Lower leg skin (tissue), 4 donors: ENCODE results near the gene MTHFD1L. TPM values are rescaled to one million over a fixed set of nuclear protein-coding genes. Genes with fewer than 3 reads are reported as not detected.

Source experiments
- DNase-seq, 2 donors: peaks; one replicate each; pipeline ENCODE4 v3.0.0-alpha.2; 2019; ENCODE audit warnings: low spot score in 2 of 2
- H3K4me3 ChIP-seq: fragments of 200-600 bp; sonication (generic); 2 replicates; pipeline ENCODE4 v1.5.1; 2017; ENCODE audit warnings: mild to moderate bottlenecking, low read depth; ENCODE audit not compliant: poor library complexity, severe bottlenecking
- CTCF ChIP-seq, 3 donors: fragments of 450-650 bp; IDR thresholded peaks; one replicate each; pipeline ENCODE4 v1.5.1; 2016; ENCODE audit warnings: antibody characterized with exemption in 3 of 3, mild to moderate bottlenecking in 3 of 3, moderate library complexity in 2 of 3
- POLR2A ChIP-seq, 2 donors: fragments of 450-650 bp; IDR thresholded peaks; one replicate each; pipeline ENCODE4 v1.6.1; 2016 to 2017; ENCODE audit warnings: antibody characterized with exemption in 2 of 2, mild to moderate bottlenecking in 1 of 2, moderate library complexity in 1 of 2
- WGBS, 2 donors: methylation state at CpG; one replicate each; pipeline ENCODE4 v1.1.5; 2018; 5-methylcytosine and 5-hydroxymethylcytosine counted together
- intact Hi-C: fragments of 100-400 bp; cut with DNase I; formaldehyde crosslinking; loops from one replicate; pipeline ENCODE4 v1.15.0; 2023; ENCODE audit warnings: low total_unique reads
- total RNA-seq, 4 donors: library from RNA; depleted of rRNA; stranded (reverse); fragments of >200 nt; gene quantifications; one replicate each; pipeline ENCODE4 v1.1.0, GENCODE V29; 2016

MTHFD1L gene
- total RNA-seq, 4 donors from 2014 or later = 2.1 to 7.1 (median 4.4) TPM

DNA sequence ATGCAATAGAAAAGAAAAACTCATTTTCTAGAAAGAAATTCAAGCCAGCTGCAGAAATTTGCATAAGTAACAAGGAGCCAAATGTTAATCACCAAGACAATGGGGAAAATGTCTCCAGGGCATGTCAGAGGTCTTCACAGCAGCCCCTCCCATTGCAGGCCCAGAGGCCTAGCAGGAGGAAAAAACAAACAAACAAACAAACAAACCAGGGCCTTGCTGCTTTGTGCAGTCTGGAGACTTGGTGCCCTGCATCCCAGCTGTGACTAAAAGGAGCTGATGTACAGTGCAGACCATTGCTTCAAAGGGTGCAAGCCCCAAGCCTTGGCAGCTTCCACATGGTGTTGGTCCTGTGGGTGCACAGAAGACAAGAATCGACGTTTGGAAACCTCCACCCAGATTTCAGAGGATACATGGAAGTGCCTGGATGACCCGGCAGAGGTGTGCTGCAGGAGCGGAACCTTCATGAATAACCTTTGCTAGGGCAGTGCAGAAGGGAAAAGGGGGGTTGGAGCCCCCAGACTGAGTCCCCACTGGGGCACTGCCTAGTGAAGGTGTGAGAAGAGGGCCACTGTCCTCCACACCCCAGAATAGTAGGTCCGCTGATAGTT lies 263.4 kb downstream of the MTHFD1L start:
- WGBS, 2 donors = 81 to 91% methylated on average over 5 of the region's 5 CpGs
- intact Hi-C loops = no loop called here
- H3K4me3 ChIP-seq = no peak overlapping the region
- no peak for DNase-seq
- TF ChIP-seq CTCF (IDR thresholded peaks at IDR 0.05) = no peak
- TF ChIP-seq POLR2A (IDR thresholded peaks at IDR 0.05) = no peak

GRCh38 chr6:151130329-151130728 lies 264.8 kb downstream of the MTHFD1L start:
- H3K4me3 ChIP-seq = no peak overlapping the region
- WGBS, 2 donors = 91 to 93% methylated on average over 6 of the region's 6 CpGs
- intact Hi-C loops = no loop called here
- no peak for TF ChIP-seq POLR2A (IDR thresholded peaks at IDR 0.05)
- TF ChIP-seq CTCF (IDR thresholded peaks at IDR 0.05) = no peak
- no peak for DNase-seq

DNA sequence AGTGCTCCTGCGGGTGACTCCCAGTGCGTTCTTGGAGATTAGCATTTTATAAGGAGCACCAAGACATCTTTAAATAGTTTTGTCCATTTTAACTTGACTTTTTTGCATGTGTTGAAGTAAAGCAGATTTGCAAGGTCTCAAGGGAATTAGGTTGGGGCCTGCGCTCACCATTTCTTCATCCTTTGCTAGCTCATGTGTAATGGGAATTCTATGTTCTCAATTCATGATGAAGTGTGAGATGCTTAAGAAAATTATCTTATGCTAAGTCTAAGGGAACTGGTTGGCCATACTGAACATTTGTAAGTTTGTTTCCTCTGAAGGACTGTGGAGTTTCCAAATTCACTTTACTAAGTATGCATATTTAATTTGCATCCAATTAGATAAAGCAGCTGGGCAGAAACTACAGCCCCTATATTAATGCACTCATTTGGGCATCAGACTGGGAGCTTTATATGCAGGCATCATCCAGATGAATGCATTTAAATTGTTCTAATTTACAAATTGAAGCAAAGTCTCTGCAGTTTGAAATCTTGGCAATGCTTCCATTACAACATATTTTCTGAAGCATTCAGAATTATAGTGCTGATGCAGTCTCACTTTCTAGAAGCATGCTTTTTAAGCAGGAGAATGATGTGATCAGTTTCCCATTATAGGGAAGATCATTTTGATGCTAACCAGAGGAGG lies 266.0 kb downstream of the MTHFD1L start:
- intact Hi-C loops = no loop called here
- no peak for DNase-seq
- WGBS, 2 donors = 91 to 93% methylated on average over 3 of the region's 3 CpGs

GRCh38 chr6:151136141-151136755 lies 270.7 kb downstream of the MTHFD1L start:
- intact Hi-C loops = no loop called here
- DNase-seq = no peak
- 36 to 40% methylated on average over 12 of the region's 12 CpGs for WGBS, 2 donors
- no peak overlapping the region for H3K4me3 ChIP-seq
- TF ChIP-seq CTCF (IDR thresholded peaks at IDR 0.05) (no peak), POLR2A (IDR thresholded peaks at IDR 0.05) (no peak)

More for the DNA sequence above, 266.0 kb downstream of the MTHFD1L start:
- no peak overlapping the region for H3K4me3 ChIP-seq
- TF ChIP-seq POLR2A (IDR thresholded peaks at IDR 0.05) (no peak), CTCF (IDR thresholded peaks at IDR 0.05) (no peak)

GRCh38 chr6:151137542-151137941 lies 272.0 kb downstream of the MTHFD1L start:
- intact Hi-C loops = no loop called here
- DNase-seq = no peak
- no peak for TF ChIP-seq CTCF (IDR thresholded peaks at IDR 0.05)
- 76 to 83% methylated on average over 6 of the region's 6 CpGs for WGBS, 2 donors
- H3K4me3 ChIP-seq = no peak overlapping the region
